ENCODE results near the gene LSM14B.
A peak's percentile ranks its signal among the peaks of the same experiment; 100 is the strongest.
"Not testable (repeated sequence)": the region's sequence is repeated elsewhere in the genome, so short reads cannot be mapped to it uniquely, and the experiment has no call there.

The LSM14B gene

DNA sequence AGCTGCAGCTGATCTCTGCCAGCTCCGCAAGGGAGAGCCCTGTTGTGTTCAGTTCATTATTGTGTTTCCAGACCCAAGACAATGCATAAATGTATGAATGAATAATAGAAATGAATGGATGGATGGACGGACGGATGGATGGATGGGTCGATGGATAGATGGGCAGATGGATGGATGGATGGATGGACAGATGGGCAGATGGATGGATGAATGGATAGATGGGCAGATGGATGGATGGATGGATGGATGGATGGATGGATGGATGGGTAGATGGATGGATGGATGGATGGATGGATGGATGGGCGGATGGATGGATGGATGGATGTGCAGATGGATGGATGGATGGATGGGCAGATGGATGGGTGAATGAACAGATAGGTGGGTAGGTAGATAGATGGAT lies 16.7 kb upstream of the LSM14B start:
- no peak for DNase-seq
- intact Hi-C loops (cut with DNase I): no loop called here

GRCh38 chr20:62111148-62111547 lies 11.1 kb upstream of the LSM14B start:
- intact Hi-C loops (cut with DNase I): no loop called here
- DNase-seq: no peak

- DNase-seq: no peak
- intact Hi-C loops (cut with DNase I): no loop called here
Observed at GRCh38 chr20:62112368-62112767, 9.9 kb upstream of the LSM14B start.

DNA sequence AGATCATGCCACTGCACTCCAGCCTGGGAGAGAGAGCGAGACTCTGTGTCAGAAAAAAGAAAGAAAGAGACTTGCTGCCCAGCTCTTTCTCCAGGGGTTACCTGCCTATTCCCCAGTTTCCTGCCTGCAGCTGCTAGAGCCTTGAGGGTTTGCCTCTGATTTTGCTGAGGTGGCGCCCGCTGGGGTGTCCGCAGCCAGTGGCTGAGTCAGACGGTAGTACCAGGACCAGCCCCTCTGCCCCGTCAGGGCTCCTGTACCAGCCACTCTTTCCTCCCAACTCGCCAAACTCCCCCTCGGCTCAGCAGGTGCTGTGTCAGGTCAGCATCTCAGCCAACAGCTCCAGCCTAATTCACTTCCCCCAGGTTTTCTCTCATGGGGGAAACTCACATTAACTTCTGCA lies 7.4 kb upstream of the LSM14B start:
- intact Hi-C loops (cut with DNase I): no loop called here

DNA sequence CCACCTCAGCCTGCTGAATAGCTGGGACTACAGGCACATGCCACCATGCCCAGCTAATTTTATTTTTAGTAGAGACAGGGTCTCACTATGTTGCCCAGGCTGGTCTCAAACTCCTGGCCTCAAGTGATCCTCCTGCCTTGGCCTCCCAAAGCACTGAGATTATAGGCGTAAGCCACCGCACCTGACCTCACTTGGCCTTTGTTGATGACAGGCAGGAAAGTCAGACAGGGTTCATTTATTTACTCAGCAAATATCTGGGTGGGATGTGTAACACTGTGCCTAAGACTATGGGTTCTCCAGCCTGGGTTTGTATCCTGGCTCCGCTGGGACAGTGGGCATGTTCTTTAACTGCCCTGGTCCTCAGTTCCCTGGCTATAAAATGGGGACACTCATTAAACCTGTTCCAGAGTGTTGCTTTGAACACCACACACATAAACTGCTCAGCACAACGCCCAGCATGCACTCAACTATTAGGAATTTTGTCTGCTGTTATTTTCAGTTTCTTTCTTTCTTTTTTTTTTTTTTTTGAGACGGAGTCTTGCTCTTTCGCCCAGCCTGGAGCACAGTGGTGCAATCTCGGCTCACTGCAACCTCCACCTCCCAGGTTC lies 6.4 kb upstream of the LSM14B start:
- intact Hi-C loops (cut with DNase I); DNase-seq: not testable (repeated sequence)

More for the DNA sequence above, 7.4 kb upstream of the LSM14B start:
- DNase-seq: no peak

GRCh38 chr20:62116558-62117361 lies 5.5 kb upstream of the LSM14B start:
- intact Hi-C loops (cut with DNase I): no loop called here

DNA sequence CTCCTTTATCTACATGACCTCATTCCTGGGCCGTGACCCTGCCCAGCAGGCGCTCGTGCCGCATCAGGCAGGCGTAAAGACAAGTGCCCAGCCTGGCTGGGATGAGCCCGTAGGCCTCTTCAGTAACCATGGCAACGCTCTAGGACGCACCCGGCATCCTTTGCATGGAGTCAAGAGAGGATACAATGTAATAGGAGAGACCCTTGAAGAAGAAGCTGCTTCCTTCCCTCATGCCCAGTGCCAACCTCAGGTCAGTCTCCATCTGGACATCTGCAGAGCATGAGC lies 5.0 kb upstream of the LSM14B start:
- no peak for DNase-seq
- intact Hi-C loops (cut with DNase I): no loop called here

More at GRCh38 chr20:62116558-62117361, 5.5 kb upstream of the LSM14B start:
- DNase-seq: no peak

GRCh38 chr20:62117658-62118057 lies 4.6 kb upstream of the LSM14B start:
- intact Hi-C loops (cut with DNase I): no loop called here
- DNase-seq: no peak

DNA sequence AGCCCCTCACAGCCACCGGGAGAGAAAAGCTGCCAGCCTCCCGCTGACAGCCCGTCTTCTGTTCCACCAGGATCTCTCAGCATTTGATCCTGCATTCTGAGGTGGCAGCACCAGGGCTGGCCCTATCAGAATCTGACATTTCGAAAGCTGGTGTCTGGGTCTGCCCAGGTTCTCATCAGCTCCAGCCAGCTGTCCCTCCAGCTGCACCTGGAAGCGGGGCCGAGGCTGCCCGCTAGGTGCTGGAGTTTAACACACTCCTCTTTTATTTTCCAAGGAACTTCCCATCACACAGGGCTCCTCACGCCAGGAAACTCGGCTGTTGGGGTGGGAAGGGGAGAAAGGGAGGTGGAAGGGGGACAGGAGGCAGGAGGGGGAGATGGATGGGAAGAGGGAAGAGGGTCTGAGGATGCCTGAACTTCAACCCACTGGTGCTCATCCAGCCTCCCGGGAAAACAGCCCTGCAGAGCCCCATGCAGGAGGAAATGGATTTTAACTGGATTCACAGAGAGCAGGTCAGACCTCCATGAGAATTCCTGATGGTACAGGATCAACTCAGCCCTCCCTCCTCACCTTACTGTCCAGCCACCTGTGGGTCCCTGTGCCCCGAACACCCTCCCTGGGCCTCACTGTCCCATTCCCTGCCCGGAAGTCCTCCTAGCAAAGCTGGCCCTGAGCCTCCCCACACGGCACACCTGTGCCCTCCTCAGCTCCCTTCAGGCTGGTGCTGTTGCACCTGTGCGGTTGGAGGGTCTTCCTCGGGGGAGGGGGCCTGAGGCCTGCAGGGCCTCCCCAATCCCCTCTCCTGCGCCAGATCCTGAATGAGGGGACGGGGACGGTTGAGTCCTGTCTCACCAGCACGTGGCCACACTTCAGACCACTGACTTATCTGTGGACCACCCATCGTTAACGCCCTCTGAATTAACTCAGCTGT lies 3.9 kb upstream of the LSM14B start:
- DNase-seq: no peak
- intact Hi-C loops (cut with DNase I): no loop called here

DNA sequence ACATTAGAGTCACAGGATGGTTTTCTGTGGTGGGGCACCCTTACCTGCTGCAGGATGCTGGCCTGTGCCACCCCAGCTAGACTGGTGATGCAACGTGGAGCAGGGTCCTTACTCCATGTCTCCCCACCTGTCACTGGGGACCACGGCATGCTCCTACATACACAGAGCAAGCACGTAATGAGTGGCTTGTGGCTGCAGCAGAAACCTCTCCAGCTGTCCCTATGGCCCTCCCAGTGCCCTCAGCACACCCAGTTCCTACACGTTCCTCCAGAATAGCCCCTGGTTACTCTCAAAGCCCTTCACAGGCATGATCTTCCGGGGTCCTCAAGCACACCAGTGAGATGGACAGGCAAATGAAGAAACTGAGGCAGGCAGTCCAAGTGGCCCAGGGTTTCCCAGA lies 3.2 kb upstream of the LSM14B start:
- intact Hi-C loops (cut with DNase I): no loop called here
- no peak for DNase-seq

DNA sequence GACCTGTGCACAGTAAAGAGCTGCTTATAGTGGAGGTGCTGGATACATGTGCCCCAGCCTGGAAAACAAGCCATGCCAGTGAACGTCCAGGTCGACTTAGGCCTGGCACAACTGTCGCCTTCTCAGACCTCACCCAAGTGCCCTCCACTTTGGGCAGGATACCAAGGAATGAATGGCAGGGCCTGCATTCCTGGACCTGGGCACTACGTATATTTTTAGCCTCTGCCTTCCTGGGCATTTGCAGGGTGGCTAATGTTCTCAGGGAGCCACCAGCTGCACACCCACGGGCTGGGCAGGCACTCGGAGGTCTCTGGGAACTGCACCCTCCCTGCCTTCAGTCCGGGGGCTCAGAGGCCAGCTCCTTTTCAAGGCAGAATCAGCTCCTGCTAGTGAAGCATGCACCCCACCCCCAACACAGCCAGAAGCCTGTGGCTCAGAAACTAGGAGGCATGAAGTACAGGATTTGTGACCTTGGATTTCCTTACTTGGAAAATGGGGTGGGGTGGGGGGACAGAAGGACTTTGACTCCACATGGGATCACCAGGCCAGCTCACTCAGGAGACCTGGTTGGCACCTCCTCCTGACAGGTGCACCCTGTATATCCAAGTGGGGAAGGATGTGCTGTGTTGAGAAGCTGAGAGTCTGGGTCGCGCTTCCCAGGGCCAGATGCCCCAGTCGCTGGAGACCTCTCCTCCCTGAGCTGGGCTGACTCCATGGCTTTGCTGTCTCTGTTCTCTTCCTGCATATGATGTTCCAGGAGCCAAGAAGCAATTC lies 2.5 kb upstream of the LSM14B start:
- no peak for DNase-seq
- intact Hi-C loops (cut with DNase I): no loop called here

GRCh38 chr20:62120365-62120762 lies 1.9 kb upstream of the LSM14B start:
- intact Hi-C loops (cut with DNase I): no loop called here
- DNase-seq: no peak

- peak in 10 of 42 donors; percentile 14 to 52 (median 39) for DNase-seq
- intact Hi-C loops (cut with DNase I): no loop called here
Observed at GRCh38 chr20:62120990-62121775, 1.1 kb upstream of the LSM14B start.

GRCh38 chr20:62122654-62123449 lies 577 bp downstream of the LSM14B start:
- peak in 17 of 42 donors; percentile 15 to 56 (median 29) for DNase-seq
- intact Hi-C loops (cut with DNase I): loop anchor here (2.0 kb wide), 2 partner anchors 20 to 56 kb away; partner anchors contain the start of genes PSMA7 and SS18L1

- no peak for DNase-seq
- intact Hi-C loops (cut with DNase I): loop anchor here (2.0 kb wide), 2 partner anchors 19 to 57 kb away; partner anchors contain the start of genes PSMA7 and SS18L1
Observed at GRCh38 chr20:62123450-62124118, 1.3 kb downstream of the LSM14B start.

DNA sequence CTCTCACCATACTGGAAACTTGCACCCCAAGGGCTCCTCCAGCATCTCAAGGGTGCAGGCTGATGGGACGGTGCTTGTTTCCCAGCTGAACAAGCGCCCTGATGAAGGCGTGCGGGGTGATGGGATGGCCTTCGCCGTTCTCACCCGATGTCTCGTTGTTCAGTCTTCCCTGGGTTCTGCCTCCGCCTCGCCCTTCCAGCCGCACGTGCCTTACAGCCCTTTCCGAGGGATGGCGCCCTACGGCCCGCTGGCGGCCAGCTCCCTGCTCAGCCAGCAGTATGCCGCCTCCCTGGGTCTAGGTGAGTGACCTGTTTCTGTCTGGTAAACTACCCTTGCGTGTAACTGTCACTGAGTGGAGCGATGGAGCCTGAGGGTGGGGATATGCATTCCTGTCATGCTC lies 3.9 kb downstream of the LSM14B start:
- no peak for DNase-seq
- intact Hi-C loops (cut with DNase I): no loop called here

- DNase-seq: no peak
- intact Hi-C loops (cut with DNase I): no loop called here
Observed at GRCh38 chr20:62127799-62128198, 5.5 kb downstream of the LSM14B start.
